Ureter (tissue), 1 donor: ENCODE results near the gene KCNMB2. TPM values are rescaled to one million over a fixed set of nuclear protein-coding genes. Genes with fewer than 3 reads are reported as not detected.

Experiments used
- DNase-seq: peaks from one replicate; pipeline ENCODE4 v3.0.0-alpha.2; 2020; ENCODE audit warnings: low spot score
- total RNA-seq: library from RNA; stranded (reverse); gene quantifications from one replicate; pipeline ENCODE4 v1.2.4, GENCODE V29; 2023
- donor health status: DM: yes; HTN: yes; CAD: no.

Gene KCNMB2
- total RNA-seq, 1 donor from 2014 or later = not detected

- no peak for DNase-seq
Measured at GRCh38 chr3:178568911-178569310, 32.7 kb downstream of the KCNMB2 start.

- no peak for DNase-seq
Measured at GRCh38 chr3:178569826-178570225, 33.6 kb downstream of the KCNMB2 start.

- no peak for DNase-seq
Measured at GRCh38 chr3:178583963-178584575, 47.8 kb downstream of the KCNMB2 start.

GRCh38 chr3:178584722-178585380 lies 48.6 kb downstream of the KCNMB2 start:
- DNase-seq = no peak

- DNase-seq = no peak
Measured at GRCh38 chr3:178585454-178585853, 49.2 kb downstream of the KCNMB2 start.

- no peak for DNase-seq
Measured at GRCh38 chr3:178586076-178586475, 49.8 kb downstream of the KCNMB2 start.

- DNase-seq = no peak
Measured at GRCh38 chr3:178588628-178589027, 52.4 kb downstream of the KCNMB2 start.

- no peak for DNase-seq
Measured at GRCh38 chr3:178593786-178594185, 57.5 kb downstream of the KCNMB2 start.

- DNase-seq = no peak
Measured at GRCh38 chr3:178597371-178597770, 61.1 kb downstream of the KCNMB2 start.

- DNase-seq = no peak
Measured at GRCh38 chr3:178602856-178603255, 66.6 kb downstream of the KCNMB2 start.

GRCh38 chr3:178603735-178604134 lies 67.5 kb downstream of the KCNMB2 start:
- DNase-seq = no peak

- no peak for DNase-seq
Measured at GRCh38 chr3:178618197-178618596, 82.0 kb downstream of the KCNMB2 start.

- DNase-seq = no peak
Measured at GRCh38 chr3:178618896-178619295, 82.7 kb downstream of the KCNMB2 start.

- no peak for DNase-seq
Measured at GRCh38 chr3:178623666-178624255, 87.5 kb downstream of the KCNMB2 start.

- no peak for DNase-seq
Measured at GRCh38 chr3:178624276-178624675, 88.0 kb downstream of the KCNMB2 start.

- no peak for DNase-seq
Measured at GRCh38 chr3:178625053-178625600, 88.9 kb downstream of the KCNMB2 start.

- DNase-seq = no peak
Measured at GRCh38 chr3:178628037-178628436, 91.8 kb downstream of the KCNMB2 start.

- no peak for DNase-seq
Measured at GRCh38 chr3:178629430-178630178, 93.4 kb downstream of the KCNMB2 start.

- no peak for DNase-seq
Measured at GRCh38 chr3:178631950-178632349, 95.7 kb downstream of the KCNMB2 start.

GRCh38 chr3:178634975-178635374 lies 98.7 kb downstream of the KCNMB2 start:
- no peak for DNase-seq

GRCh38 chr3:178637802-178638201 lies 101.6 kb downstream of the KCNMB2 start:
- no peak for DNase-seq

- no peak for DNase-seq
Measured at GRCh38 chr3:178645503-178645902, 109.3 kb downstream of the KCNMB2 start.
